Posterior cingulate gyrus (tissue), 11 donors: Measurements from ENCODE around the gene PLSCR4.
"Not testable (repeated sequence)": the region's sequence is repeated elsewhere in the genome, so short reads cannot be mapped to it uniquely, and the experiment has no call there.

Source experiments
- DNase-seq, 10 donors: peaks; one replicate each; pipeline versions ENCODE4 v3.0.0 to v3.0.0-alpha.2; 2020 to 2021; ENCODE audit warnings: mixed read lengths in 3 of 10
- intact Hi-C: fragments of 100-400 bp; cut with DNase I; formaldehyde crosslinking; loops from one replicate; pipeline ENCODE4 v1.15.1; 2023

Gene PLSCR4

DNA sequence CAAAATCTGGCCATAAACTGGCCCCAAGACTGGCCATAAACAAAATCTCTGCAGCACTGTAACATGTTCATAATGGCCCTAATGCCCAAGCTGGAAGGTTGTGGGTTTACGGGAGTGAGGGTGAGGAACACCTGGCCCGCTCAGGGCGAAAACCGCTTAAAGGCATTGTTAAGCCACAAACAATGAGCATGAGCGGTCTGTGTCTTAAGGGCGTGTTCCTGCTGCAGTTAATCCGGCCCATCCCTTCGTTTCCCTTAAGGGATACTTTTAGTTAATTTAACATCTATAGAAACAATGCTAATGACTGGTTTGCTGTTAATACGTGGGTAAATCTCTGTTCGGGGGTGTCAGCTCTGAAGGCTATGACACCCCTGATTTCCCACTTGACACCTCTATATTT, 1.5 kb upstream of the PLSCR4 start:
- DNase-seq: not testable (repeated sequence)

DNA sequence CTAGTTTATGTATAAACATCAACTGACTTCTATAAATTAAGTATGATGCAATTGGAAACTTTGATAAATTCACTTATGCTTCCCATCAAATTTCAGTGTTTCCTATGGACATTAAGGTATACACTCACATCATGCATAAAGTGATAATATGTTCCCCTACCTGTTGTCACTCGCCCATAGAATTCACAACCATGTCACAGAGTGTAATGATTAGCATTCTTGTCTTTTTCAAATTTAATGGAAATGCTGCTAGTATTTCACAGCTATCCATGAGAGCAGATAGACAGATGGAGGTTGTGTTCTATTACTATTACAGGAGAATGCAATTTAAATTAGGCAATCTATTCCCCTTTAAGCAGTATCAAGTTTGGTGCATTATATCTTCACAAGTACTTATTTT, 984 bp downstream of the PLSCR4 start:
- DNase-seq: no peak
- intact Hi-C loops: no loop called here

More for the DNA sequence above, 1.5 kb upstream of the PLSCR4 start:
- intact Hi-C loops: not testable (repeated sequence)

DNA sequence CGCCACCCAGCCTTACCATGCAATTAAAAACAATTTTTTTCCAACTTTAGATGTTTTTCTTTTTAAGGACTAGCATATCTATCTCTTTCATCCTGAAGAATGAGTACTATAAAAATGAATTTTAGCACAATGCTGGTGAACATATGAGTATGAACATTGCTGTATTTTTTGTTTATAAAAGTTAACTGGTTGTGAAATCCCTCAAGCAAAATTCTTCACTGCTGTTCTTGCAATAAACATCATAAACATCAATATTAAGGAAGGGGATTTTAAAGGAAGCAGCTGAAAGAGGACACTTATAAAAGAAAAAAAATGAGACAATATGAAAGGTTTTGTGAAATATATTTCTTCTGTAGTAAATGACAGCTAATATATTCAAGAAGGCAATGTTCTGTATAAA, 3.0 kb downstream of the PLSCR4 start:
- no peak for DNase-seq
- intact Hi-C loops: no loop called here

DNA sequence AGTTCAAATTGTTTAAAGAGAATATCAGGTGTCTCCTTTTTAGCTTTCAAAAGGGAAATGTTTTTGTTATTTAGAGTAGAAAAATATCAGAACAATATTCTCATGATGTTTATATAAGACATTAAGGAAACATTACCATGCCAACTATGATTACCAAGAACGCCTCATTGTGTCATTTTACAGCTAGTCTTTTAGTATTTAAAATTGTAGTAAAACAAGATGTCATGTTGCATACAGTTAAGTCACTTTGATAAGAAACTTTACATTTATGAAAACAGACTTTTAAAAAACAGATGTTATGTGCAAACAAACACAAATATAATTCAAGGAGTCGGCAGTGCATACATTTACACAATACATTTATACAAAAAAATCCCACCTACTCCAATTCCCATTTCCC, 4.4 kb downstream of the PLSCR4 start:
- intact Hi-C loops: no loop called here
- no peak for DNase-seq

GRCh38 chr3:146243559-146243958, 7.3 kb downstream of the PLSCR4 start:
- intact Hi-C loops: no loop called here
- no peak for DNase-seq

- no peak for DNase-seq
Observed at GRCh38 chr3:146241523-146242240, 9.2 kb downstream of the PLSCR4 start.

GRCh38 chr3:146233487-146233886, 17.4 kb downstream of the PLSCR4 start:
- intact Hi-C loops: no loop called here

More at GRCh38 chr3:146241523-146242240, 9.2 kb downstream of the PLSCR4 start:
- intact Hi-C loops: no loop called here

GRCh38 chr3:146227486-146227885, 23.4 kb downstream of the PLSCR4 start:
- peak in 1 of 10 donors; percentile 54 for DNase-seq
- intact Hi-C loops: no loop called here

More at GRCh38 chr3:146233487-146233886, 17.4 kb downstream of the PLSCR4 start:
- DNase-seq: no peak

- DNase-seq: no peak
- intact Hi-C loops: no loop called here
Observed at GRCh38 chr3:146226881-146227280, 24.0 kb downstream of the PLSCR4 start.

DNA sequence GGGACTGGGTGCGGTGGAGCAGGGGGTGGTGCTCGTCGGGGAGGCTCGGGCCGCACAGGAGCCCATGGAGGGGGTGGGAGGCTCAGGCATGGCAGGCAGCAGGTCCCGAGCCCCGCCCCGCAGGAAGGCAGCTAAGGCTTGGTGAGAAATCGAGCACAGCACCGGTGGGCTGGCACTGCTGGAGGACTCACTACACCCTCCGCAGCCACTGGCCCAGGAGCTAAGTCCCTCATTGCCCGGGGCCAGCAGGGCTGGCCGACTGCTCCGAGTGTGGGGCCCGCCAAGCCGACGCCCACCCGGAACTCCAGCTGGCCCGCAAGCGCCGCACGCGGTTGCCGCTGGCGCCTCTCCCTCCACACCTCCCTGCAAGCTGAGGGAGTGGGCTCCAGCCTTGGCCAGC, 25.4 kb downstream of the PLSCR4 start:
- intact Hi-C loops: not testable (repeated sequence)
- peak in 3 of 10 donors; percentile 56 to 68 (median 60) for DNase-seq

DNA sequence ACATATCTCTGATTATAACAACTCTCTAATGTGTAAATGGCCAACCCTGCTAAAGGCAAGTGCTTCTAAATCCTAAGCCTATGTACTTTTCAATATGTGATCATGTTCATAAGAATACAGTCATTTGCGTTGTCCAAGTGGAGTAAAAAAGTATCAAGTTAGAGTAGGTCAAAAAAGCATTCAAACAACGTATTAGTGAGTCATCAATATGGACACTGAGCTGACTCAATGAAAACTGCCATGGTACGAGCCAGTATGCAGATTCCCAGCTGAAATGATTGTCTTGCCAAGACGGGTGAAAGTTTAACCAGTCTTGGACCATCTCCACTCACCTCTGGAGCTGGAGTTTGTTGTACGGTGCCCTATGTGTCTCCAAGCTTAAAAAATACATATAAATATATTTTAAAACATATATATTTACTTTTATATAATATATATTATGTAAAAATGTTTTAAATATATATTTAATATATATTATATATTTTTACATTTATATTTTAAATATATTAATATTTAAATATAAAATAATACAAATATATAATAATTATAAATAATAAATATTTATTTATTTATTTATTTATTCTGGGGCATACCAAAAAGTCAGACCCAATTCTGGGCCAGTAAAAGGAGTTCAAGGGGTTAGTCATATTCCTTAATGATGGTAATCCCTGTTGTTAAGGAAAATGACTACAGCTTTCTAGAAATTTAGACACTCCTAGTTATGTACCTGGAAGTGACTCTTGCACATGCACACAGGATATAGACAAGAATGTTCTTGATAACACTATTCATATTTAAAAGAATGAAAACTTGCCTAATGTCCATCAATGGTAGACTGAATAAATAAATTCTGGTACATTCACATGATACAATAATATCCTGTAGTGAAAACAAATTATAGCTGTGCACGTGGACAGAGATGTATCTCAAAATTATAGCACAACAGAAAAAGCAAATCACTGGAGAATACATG, 27.2 kb downstream of the PLSCR4 start:
- intact Hi-C loops: no loop called here
- DNase-seq: no peak

GRCh38 chr3:146222204-146223046, 28.5 kb downstream of the PLSCR4 start:
- intact Hi-C loops: no loop called here

GRCh38 chr3:146221276-146221675, 29.6 kb downstream of the PLSCR4 start:
- intact Hi-C loops: no loop called here

More at GRCh38 chr3:146222204-146223046, 28.5 kb downstream of the PLSCR4 start:
- no peak for DNase-seq

GRCh38 chr3:146218880-146219866, 31.7 kb downstream of the PLSCR4 start:
- intact Hi-C loops: loop anchor here (2.0 kb wide), 1 partner anchor 108 kb away; no protein-coding TSS in a partner anchor
- DNase-seq: peak in 7 of 10 donors; percentile 9 to 58 (median 34)

More at GRCh38 chr3:146221276-146221675, 29.6 kb downstream of the PLSCR4 start:
- no peak for DNase-seq

DNA sequence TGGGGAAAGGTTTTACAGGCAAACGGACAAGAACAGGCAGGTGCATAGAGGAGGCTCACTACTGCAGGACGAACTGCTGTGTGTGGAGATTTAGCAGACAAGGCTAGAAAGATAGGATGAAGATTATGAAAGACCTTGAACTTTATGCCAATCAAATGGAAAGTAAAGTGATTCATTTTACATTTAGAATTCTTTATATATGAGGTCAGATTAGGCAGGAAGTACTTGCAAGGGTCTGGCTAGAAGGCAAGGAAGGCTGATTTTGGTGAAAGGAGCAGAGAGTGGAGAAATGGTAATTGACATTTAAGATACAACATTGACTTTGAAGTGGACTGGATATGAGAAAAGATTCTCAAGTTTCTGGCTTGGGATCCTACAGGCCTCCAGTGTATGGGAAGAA, 33.6 kb downstream of the PLSCR4 start:
- no peak for DNase-seq
- intact Hi-C loops: loop anchor here (1.0 kb wide), 1 partner anchor 360 kb away; no protein-coding TSS in a partner anchor

DNA sequence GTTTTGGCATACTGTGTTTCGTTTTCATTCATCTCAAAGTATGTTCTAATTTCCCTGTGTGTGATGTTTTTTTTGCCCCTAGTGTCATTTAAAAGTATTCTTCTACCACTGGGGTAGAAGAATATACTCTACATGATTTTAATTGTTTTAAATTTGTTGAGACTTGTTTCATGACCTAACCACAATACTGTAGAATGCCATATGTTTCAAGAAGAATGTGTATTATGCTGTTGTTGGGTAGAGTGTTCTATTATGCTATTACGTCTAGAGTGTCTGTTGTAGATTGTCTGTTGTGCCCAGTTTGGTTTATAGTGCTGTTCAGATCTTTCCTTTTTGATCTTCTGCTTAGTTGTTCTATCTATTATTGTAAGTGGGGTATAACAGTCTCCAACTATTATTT, 36.4 kb downstream of the PLSCR4 start:
- intact Hi-C loops: no loop called here
- DNase-seq: no peak

DNA sequence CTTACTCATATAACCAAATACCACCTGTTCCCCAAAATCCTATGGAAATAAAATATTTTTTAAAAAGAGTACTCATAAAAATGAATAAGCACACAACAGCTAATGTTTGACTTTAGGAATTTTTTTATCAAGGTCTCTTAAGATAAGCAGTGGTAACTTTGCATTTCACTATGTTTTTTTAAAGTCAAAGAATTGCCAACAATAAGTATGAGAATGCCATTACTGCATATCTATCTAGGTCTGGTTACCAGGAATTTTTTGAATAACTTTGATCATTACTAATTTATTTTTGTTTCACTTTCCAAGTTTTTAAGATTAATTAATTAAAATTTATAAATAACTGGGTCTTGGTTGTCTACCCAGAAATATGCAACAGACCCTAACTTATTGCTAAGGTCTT, 41.5 kb downstream of the PLSCR4 start:
- no peak for DNase-seq
- intact Hi-C loops: no loop called here

GRCh38 chr3:146203776-146204175, 47.1 kb downstream of the PLSCR4 start:
- no peak for DNase-seq
- intact Hi-C loops: no loop called here
